ENCODE data around the gene HMX1.

HMX1 gene

GRCh38 chr4:8896071-8896470, 24.4 kb upstream of the HMX1 start:
- no peak for TF ChIP-seq CTCF (IDR thresholded peaks at IDR 0.05; ENCODE audit: low read depth, low read length)
- H3K4me3 ChIP-seq (ENCODE audit: low read depth, low read length): no peak overlapping the region

- H3K4me3 ChIP-seq (ENCODE audit: low read depth, low read length): no peak overlapping the region
- TF ChIP-seq CTCF (IDR thresholded peaks at IDR 0.05; ENCODE audit: low read depth, low read length): no peak
Measured at GRCh38 chr4:8895295-8895694, 23.7 kb upstream of the HMX1 start.

GRCh38 chr4:8894424-8894816, 22.8 kb upstream of the HMX1 start:
- TF ChIP-seq CTCF (IDR thresholded peaks at IDR 0.05; ENCODE audit: low read depth, low read length): no peak
- no peak overlapping the region for H3K4me3 ChIP-seq (ENCODE audit: low read depth, low read length)

GRCh38 chr4:8893624-8894423, 22.2 kb upstream of the HMX1 start:
- no peak for TF ChIP-seq CTCF (IDR thresholded peaks at IDR 0.05; ENCODE audit: low read depth, low read length)
- H3K4me3 ChIP-seq (ENCODE audit: low read depth, low read length): no peak overlapping the region

GRCh38 chr4:8893227-8893623, 21.6 kb upstream of the HMX1 start:
- H3K4me3 ChIP-seq (ENCODE audit: low read depth, low read length): no peak overlapping the region
- no peak for TF ChIP-seq CTCF (IDR thresholded peaks at IDR 0.05; ENCODE audit: low read depth, low read length)

- no peak overlapping the region for H3K4me3 ChIP-seq (ENCODE audit: low read depth, low read length)
- TF ChIP-seq CTCF (IDR thresholded peaks at IDR 0.05; ENCODE audit: low read depth, low read length): no peak
Measured at GRCh38 chr4:8892556-8893226, 21.1 kb upstream of the HMX1 start.
